ENCODE results near the gene RALGPS2. TPM values are rescaled to one million over a fixed set of nuclear protein-coding genes. Genes with fewer than 3 reads are reported as not detected.
"Not testable (repeated sequence)": the region's sequence is repeated elsewhere in the genome, so short reads cannot be mapped to it uniquely, and the experiment has no call there.

The RALGPS2 gene
- total RNA-seq, 6 experiments from 2014 or later, result 21.0 to 38.3 (median 28.4) TPM

- WGBS (ENCODE audit: insufficient coverage, low coverage, low lambda C conversion rate, missing lambda C conversion rate), result 73% methylated on average over 4 of the region's 4 CpGs
- no peaks in the 10 kb centered on the region for H3K9me3 ChIP-seq
Measured at GRCh38 chr1:178948676-178949075, 223.6 kb downstream of the RALGPS2 start.

GRCh38 chr1:178949866-178950265 is 224.8 kb downstream of the RALGPS2 start:
- 42% methylated on average over 3 of the region's 4 CpGs for WGBS (ENCODE audit: insufficient coverage, low coverage, low lambda C conversion rate, missing lambda C conversion rate)
- DNase-seq, ATAC-seq: not testable (repeated sequence)

More at GRCh38 chr1:178948676-178949075, 223.6 kb downstream of the RALGPS2 start:
- H3K36me3 ChIP-seq, result no peaks in the 10 kb centered on the region
- TF ChIP-seq CTCF (IDR thresholded peaks at IDR 0.05) (no peak), POLR2A (IDR thresholded peaks at IDR 0.05) (no peak)
- no peak for ATAC-seq
- intact Hi-C loops (cut with DNase I), result no loop called here
- H3K27ac ChIP-seq, result no peak overlapping the region
- H3K4me3 ChIP-seq, result no peak overlapping the region
- H3K4me1 ChIP-seq, result peaks cover 0 to 16% (median 0%) of the 10 kb centered on the region in 4 donors
- no peaks in the 10 kb centered on the region for H3K27me3 ChIP-seq
- no peak for DNase-seq

GRCh38 chr1:178951600-178951999 is 226.6 kb downstream of the RALGPS2 start:
- ATAC-seq, result no peak
- Histone ChIP-seq H3K4me1 (peaks cover 0 to 16% (median 0%) of the 10 kb centered on the region in 4 donors), H3K27ac (no peak overlapping the region), H3K9me3 (no peaks in the 10 kb centered on the region), H3K27me3 (no peaks in the 10 kb centered on the region), H3K4me3 (no peak overlapping the region), H3K36me3 (no peaks in the 10 kb centered on the region)
- no peak for DNase-seq
- 89% methylated on average over 4 of the region's 4 CpGs for WGBS (ENCODE audit: insufficient coverage, low coverage, low lambda C conversion rate, missing lambda C conversion rate)
- intact Hi-C loops (cut with DNase I), result no loop called here
- no peak for TF ChIP-seq CTCF (IDR thresholded peaks at IDR 0.05)
- no peak for TF ChIP-seq POLR2A (IDR thresholded peaks at IDR 0.05)

More at GRCh38 chr1:178949866-178950265, 224.8 kb downstream of the RALGPS2 start:
- H3K27me3 ChIP-seq; intact Hi-C loops (cut with DNase I); H3K4me3 ChIP-seq; H3K27ac ChIP-seq; H3K9me3 ChIP-seq; H3K36me3 ChIP-seq: not testable (repeated sequence)
- peaks cover 0 to 16% (median 0%) of the 10 kb centered on the region in 4 donors for H3K4me1 ChIP-seq

GRCh38 chr1:178953034-178953433 is 228.0 kb downstream of the RALGPS2 start:
- Histone ChIP-seq H3K4me1 (peaks cover 0 to 16% (median 0%) of the 10 kb centered on the region in 4 donors), H3K36me3 (no peaks in the 10 kb centered on the region), H3K27me3 (no peaks in the 10 kb centered on the region), H3K4me3 (no peak overlapping the region), H3K27ac (no peak overlapping the region), H3K9me3 (no peaks in the 10 kb centered on the region)
- ATAC-seq (no peak), DNase-seq (no peak)
- 88% methylated on average over 1 of the region's 5 CpGs for WGBS (ENCODE audit: insufficient coverage, low coverage, low lambda C conversion rate, missing lambda C conversion rate)
- no peak for TF ChIP-seq POLR2A (IDR thresholded peaks at IDR 0.05)
- intact Hi-C loops (cut with DNase I), result no loop called here

- H3K9me3 ChIP-seq, result no peaks in the 10 kb centered on the region
- no peak overlapping the region for H3K4me3 ChIP-seq
- no peaks in the 10 kb centered on the region for H3K36me3 ChIP-seq
- peaks cover 0 to 16% (median 0%) of the 10 kb centered on the region in 4 donors for H3K4me1 ChIP-seq
- no peak for TF ChIP-seq CTCF (IDR thresholded peaks at IDR 0.05)
- no peak for TF ChIP-seq POLR2A (IDR thresholded peaks at IDR 0.05)
- DNase-seq (no peak), ATAC-seq (peak in 1 of 4 donors; percentile 33)
- intact Hi-C loops (cut with DNase I), result no loop called here
- no peaks in the 10 kb centered on the region for H3K27me3 ChIP-seq
- H3K27ac ChIP-seq, result no peak overlapping the region
- 42% methylated on average over 5 of the region's 23 CpGs for WGBS (ENCODE audit: insufficient coverage, low coverage, low lambda C conversion rate, missing lambda C conversion rate)
Measured at GRCh38 chr1:178953538-178954324, 228.7 kb downstream of the RALGPS2 start.

Data from right lobe of liver (tissue), 6 donors.